Psoas muscle (tissue), 8 donors: ENCODE measurements around the gene FRRS1L. TPM values are rescaled to one million over a fixed set of nuclear protein-coding genes. Genes with fewer than 3 reads are reported as not detected.

Experiments
- ATAC-seq, 4 donors: fragments of 200-7000 bp; cut with Tn5 transposase; one replicate each; pipeline ENCODE4 v1.9.1; 2020; ENCODE audit warnings: moderate library complexity in 3 of 4, mild to moderate bottlenecking in 2 of 4
- DNase-seq, 2 donors: peaks; one replicate each; pipeline ENCODE4 v3.0.0-alpha.2; 2020
- H3K27ac ChIP-seq: fragments of 200-600 bp; one replicate; pipeline ENCODE4 v1.8.0; 2022
- H3K27me3 ChIP-seq, 3 donors: fragments of 200-600 bp in 1 of 3; one replicate each; pipeline versions ENCODE4 v1.6.1 to v1.8.0; 2013 to 2022; ENCODE audit warnings: low read length in 2 of 3, mild to moderate bottlenecking in 2 of 3, moderate library complexity in 1 of 3; ENCODE audit not compliant: insufficient read depth in 3 of 3
- H3K36me3 ChIP-seq, 2 donors: fragments of 200-600 bp in 1 of 2; one replicate each; pipeline versions ENCODE4 v1.6.1 to v1.8.0; 2013 to 2022; ENCODE audit warnings: low read depth in 1 of 2, mild to moderate bottlenecking in 1 of 2, moderate library complexity in 1 of 2; ENCODE audit not compliant: insufficient read depth in 1 of 2
- H3K4me1 ChIP-seq: fragments of 200-600 bp; one replicate; pipeline ENCODE4 v1.8.0; 2022
- H3K4me3 ChIP-seq: fragments of 200-600 bp; one replicate; pipeline ENCODE4 v1.8.0; 2022; ENCODE audit warnings: mild to moderate bottlenecking
- H3K9me3 ChIP-seq: fragments of 200-600 bp; one replicate; pipeline ENCODE4 v1.8.0; 2022
- WGBS, 3 donors: extraction: QIAGEN DNeasy Blood & Tissue Kit; methylation state at CpG; one replicate each; pipeline versions ENCODE4 v1.1.6 to v1.1.7; 2013; 5-methylcytosine and 5-hydroxymethylcytosine counted together
- intact Hi-C, 2 donors: fragments of 100-400 bp; cut with DNase I; formaldehyde crosslinking; loops; one replicate each; pipeline versions ENCODE4 v1.11.0 to v1.14.2; 2022
- polyA plus RNA-seq, 3 donors: library from polyadenylated mRNA; stranded (reverse); fragments of 200-250 nt; gene quantifications; one replicate each; pipeline ENCODE4 v1.2.3, GENCODE V29; 2013
- total RNA-seq, 4 donors: library from RNA; stranded (reverse); fragmentation: NEBNext Ultra II Directional in 2 of 4; extraction: Animal tissue kit (Norgen Biotek cat#: 25700) in 2 of 4; gene quantifications; one replicate each; pipeline versions ENCODE4 v1.2.1 to v1.2.4, GENCODE V29; 2021 to 2023
- TF ChIP-seq, protein P1 (sequence below): fragments of 200-600 bp; IDR thresholded peaks from one replicate; pipeline ENCODE4 v1.8.0; 2022; ENCODE audit warnings: antibody characterized with exemption
- donor health status: healthy with polysubstance abuse.
- donor health status: DM: no; HTN: no; CAD: no; lungs with moderate emphysema.
- donor health status: Bipolar disorder and iron deficiency.
- donor health status: healthy.
- donor health status: DM: yes; HTN: yes; CAD: no.
- donor health status: DM: no; HTN: no; CAD: no.
- donor health status: DM: no; HTN: no; CAD: no.
- donor health status: DM: yes; HTN: yes; CAD: no.

Gene FRRS1L
- total and polyA plus RNA-seq, 7 donors, result under 0.01 to 0.04 (median 0.01) TPM; not detected in 4

DNA sequence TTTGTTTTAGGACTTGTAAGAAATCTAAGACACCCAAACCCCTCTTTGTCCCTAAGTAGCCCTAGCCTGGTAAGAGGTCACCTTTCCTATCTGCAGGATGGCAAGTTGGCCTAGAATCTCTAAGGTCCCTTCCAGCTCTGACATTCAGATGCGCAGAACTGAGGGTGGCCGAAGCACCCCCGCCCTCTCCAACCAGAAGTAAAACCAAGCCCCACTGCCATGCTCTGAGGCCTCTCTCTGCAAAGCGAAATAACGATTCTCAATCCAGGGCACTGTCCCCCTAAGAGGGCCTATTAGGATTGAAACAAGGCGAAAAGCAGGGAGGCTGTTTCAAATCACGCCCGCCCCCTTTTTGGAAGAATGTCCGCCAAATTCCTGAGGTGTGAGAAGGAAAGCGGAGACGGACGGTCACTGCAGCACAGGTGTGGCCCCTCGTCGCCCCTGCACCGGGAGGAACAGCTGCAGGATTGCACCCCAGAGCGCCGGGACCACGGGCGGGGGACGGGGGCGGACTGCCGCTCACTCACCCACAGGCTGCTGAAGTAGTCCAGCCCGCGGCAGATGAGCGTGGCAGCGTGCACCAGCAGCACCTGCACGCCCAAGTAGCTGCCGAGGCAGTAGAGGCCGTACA, 48.1 kb downstream of the FRRS1L start:
- H3K4me1 ChIP-seq, result peaks cover 42% of the 10 kb centered on the region
- H3K27ac ChIP-seq, result peak overlapping the region; percentile 86
- no peaks in the 10 kb centered on the region for H3K9me3 ChIP-seq
- WGBS, 3 donors, result 0% methylated on average over 29 of the region's 29 CpGs
- ATAC-seq (no peak), DNase-seq (peak in 1 of 2 donors; percentile 62)
- no peaks in the 10 kb centered on the region for H3K27me3 ChIP-seq
- no peaks in the 10 kb centered on the region for H3K36me3 ChIP-seq
- intact Hi-C loops, result no loop called here
- TF ChIP-seq, protein P1, sequence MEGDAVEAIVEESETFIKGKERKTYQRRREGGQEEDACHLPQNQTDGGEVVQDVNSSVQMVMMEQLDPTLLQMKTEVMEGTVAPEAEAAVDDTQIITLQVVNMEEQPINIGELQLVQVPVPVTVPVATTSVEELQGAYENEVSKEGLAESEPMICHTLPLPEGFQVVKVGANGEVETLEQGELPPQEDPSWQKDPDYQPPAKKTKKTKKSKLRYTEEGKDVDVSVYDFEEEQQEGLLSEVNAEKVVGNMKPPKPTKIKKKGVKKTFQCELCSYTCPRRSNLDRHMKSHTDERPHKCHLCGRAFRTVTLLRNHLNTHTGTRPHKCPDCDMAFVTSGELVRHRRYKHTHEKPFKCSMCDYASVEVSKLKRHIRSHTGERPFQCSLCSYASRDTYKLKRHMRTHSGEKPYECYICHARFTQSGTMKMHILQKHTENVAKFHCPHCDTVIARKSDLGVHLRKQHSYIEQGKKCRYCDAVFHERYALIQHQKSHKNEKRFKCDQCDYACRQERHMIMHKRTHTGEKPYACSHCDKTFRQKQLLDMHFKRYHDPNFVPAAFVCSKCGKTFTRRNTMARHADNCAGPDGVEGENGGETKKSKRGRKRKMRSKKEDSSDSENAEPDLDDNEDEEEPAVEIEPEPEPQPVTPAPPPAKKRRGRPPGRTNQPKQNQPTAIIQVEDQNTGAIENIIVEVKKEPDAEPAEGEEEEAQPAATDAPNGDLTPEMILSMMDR, result no peak
- peak overlapping the region; percentile 89 for H3K4me3 ChIP-seq

DNA sequence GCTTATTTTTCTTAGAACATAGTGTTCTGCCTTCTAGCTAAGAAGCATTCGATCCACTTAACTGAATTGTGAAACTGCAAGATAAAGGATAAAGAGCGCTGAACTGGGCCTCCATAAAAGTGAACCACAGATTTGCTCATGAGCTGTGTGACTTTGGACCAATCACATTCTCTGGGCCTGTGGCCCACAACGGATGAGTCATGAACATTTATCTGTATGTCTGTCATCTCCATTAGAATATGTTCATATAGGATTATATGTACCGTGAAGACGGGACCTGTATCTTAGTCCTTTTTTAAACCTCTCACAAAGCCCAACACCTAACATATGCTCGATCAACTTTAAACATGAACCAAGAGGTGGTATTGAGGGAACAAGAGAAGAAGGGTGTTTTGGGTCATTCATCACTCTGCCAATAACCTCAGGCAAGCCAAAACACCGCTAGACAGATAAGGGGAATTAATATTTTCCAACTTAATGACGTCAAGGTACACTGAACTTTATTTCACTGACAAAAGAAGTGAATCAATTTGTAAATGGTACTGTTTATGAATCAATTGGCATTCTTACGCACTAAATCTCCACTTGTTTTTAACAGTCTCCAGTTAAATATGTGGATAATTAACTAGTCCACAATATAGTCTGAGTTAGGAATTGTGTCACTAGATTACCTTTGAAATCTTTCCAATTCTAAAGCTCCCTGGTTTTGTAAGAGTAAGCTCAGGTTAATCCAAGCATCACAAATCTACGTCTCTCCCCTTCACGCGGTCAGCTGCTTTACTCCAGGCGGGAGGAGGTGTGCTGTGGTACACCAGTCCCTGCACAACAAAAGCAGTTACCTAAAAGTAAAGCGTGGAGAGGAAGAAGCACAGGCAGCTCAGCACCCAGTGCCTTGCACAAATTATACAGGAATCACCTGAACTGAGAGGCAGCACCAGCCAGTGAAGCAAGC, 48.9 kb downstream of the FRRS1L start:
- no peaks in the 10 kb centered on the region for H3K9me3 ChIP-seq
- 27 to 40% (median 32%) methylated on average over 14 of the region's 14 CpGs for WGBS, 3 donors
- ATAC-seq, result peak; percentile 20 to 49 (median 35)
- no peaks in the 10 kb centered on the region for H3K27me3 ChIP-seq
- intact Hi-C loops, result no loop called here
- DNase-seq, result peak; percentile 29 to 63
- TF ChIP-seq, protein P1, result no peak
- peak overlapping the region; percentile 89 for H3K4me3 ChIP-seq
- no peaks in the 10 kb centered on the region for H3K36me3 ChIP-seq
- H3K27ac ChIP-seq, result peak overlapping the region; percentile 86
- H3K4me1 ChIP-seq, result peaks cover 50% of the 10 kb centered on the region

DNA sequence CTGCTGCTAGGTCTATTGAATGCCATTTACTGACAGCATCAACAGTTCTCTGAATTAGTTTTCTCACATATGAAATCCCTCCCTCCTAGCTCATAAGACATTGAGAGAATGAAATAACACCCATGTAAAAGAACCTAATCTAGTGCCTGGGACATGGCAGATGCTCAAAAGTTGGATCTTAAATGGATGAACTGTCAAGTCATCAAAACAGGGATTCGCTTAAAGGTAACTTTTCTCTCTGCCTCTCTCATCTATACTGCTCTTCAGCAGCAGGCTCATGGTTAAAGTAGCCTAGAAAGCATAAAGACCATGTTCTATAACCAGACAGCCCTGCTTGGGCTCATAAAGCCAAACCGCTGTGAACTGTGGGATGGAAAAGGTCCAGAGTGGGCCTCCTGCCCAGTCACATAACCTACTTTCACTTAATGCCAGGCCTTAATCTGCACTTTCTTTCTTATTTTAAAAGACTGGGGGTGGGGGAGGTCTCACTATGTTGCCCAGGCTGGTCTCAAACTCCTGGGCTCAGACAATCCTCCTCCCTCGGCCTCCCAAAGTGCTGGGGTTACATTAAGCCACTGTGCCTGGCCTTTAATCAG, 51.0 kb downstream of the FRRS1L start:
- Histone ChIP-seq H3K27ac (peak overlapping the region; percentile 7), H3K9me3 (no peaks in the 10 kb centered on the region), H3K36me3 (no peaks in the 10 kb centered on the region), H3K4me3 (no peak overlapping the region), H3K4me1 (peaks cover 70% of the 10 kb centered on the region), H3K27me3 (no peaks in the 10 kb centered on the region)
- WGBS, 3 donors, result 36 to 70% (median 54%) methylated on average over 3 of the region's 3 CpGs
- intact Hi-C loops, result no loop called here
- DNase-seq, result peak in 1 of 2 donors; percentile 24
- TF ChIP-seq, protein P1, result no peak
- no peak for ATAC-seq

DNA sequence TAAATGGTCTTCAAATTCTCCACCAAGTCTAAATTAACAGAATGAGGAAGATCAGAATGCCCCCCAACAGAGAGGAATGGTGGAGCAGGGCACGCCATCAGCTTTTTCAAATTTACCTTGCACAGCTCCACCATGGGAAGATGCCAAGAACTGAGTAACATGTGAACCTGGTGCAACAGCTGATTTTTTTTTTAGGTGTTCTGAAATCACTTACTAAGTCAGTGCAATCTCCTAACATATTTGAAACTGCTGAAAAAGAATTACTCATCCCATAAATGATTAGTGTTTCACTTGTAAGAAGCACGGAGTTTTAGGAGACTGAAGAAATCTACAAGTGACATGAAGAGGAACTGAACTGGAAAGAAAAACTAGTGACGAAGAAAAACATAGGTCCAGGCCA, 52.4 kb downstream of the FRRS1L start:
- peak; percentile 19 to 54 (median 34) for ATAC-seq
- TF ChIP-seq, protein P1, result no peak
- intact Hi-C loops, result no loop called here
- WGBS, 3 donors, result 43 to 62% (median 44%) methylated on average over 3 of the region's 3 CpGs
- no peak for DNase-seq
- H3K27me3 ChIP-seq, result no peaks in the 10 kb centered on the region
- H3K9me3 ChIP-seq, result no peaks in the 10 kb centered on the region
- no peak overlapping the region for H3K4me3 ChIP-seq
- H3K27ac ChIP-seq, result peak overlapping the region; percentile 74
- H3K4me1 ChIP-seq, result peaks cover 80% of the 10 kb centered on the region
- H3K36me3 ChIP-seq, result no peaks in the 10 kb centered on the region
